Uterus (tissue), 2 donors: Measurements from ENCODE around the gene MINDY4.

Experiments used
- CTCF ChIP-seq, 4 experiments: fragments of 200-600 bp in 2 of 4; fragments of 450-650 bp in 2 of 4; sonication (generic) in 2 of 4; IDR thresholded peaks; one replicate each; pipeline ENCODE4 v1.5.1; 2016 to 2019; ENCODE audit warnings: antibody characterized with exemption in 4 of 4, mild to moderate bottlenecking in 2 of 4, moderate library complexity in 1 of 4
- POLR2A ChIP-seq, 2 donors: fragments of 450-650 bp; IDR thresholded peaks; one replicate each; pipeline ENCODE4 v1.6.1; 2016; ENCODE audit warnings: antibody characterized with exemption in 2 of 2, mild to moderate bottlenecking in 1 of 2, moderate library complexity in 1 of 2

GRCh38 chr7:30904561-30904960 lies 133.3 kb downstream of the MINDY4 start:
- TF ChIP-seq CTCF (IDR thresholded peaks at IDR 0.05), result no peak
- TF ChIP-seq POLR2A (IDR thresholded peaks at IDR 0.05), result no peak
